GM21717 (cell line): ENCODE data around the gene NRG3.

Experiments
- ATAC-seq: cut with Tn5 transposase; IDR thresholded peaks from one replicate; pipeline ENCODE4 v1.9.1; 2021; ENCODE audit warnings: mild to moderate bottlenecking, moderate library complexity; ENCODE audit not compliant: unreplicated experiment

Gene NRG3

DNA sequence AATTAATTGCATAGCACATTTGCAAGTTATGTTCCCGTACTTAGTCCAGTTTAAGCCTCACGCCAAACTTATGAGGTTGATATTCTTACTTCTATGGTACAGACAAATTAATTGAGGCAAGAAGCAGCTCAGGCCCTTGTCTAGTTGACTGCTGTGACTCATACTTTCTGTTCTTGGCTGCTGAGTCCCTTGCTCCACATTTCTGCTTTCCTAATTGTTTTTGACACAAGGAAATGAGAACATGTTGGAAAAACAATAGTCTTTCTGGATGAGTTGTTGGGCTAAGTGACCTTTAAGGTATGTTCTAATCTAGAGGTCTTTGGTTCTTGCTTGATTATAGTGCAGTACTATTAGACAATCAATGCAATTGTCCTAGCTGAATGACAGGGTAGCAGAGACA lies 331.8 kb downstream of the NRG3 start:
- ATAC-seq = no peak

DNA sequence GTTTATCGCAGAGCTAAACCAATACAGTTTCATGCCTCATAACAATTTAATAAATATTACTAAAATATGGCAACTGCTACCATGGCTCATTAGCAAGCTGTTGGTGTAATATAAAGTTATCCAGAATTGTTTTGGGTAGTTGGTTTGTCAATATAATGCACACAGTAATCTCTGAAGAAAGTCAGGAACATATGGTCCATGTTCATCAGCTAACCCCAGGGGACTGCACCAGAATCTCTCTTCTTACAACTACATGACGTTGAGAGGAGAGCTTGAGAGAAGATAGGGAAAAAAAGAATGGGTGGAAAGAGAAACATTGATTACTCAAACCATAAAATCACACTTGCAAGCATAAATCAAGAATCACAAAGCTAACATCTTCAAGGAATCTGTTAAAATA lies 333.7 kb downstream of the NRG3 start:
- no peak for ATAC-seq

DNA sequence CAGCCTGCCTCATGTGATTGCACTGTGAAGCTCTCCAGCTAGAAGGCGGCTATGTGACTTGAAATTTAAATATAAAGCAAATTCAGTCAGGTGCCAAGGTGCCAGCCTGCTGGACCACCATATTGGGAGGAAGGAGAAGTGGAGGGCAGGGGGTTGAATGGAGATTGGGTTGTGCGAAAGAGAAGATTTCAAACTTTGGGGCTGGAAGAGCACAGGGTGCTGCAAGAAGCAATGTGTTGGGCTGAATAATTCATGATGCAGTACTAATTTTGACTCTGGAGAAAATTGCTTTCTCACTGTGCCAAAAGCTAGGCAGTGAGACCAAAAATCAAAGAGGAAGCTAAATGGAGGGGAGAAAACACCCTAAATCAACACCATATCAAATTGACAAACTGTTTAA lies 335.3 kb downstream of the NRG3 start:
- no peak for ATAC-seq

DNA sequence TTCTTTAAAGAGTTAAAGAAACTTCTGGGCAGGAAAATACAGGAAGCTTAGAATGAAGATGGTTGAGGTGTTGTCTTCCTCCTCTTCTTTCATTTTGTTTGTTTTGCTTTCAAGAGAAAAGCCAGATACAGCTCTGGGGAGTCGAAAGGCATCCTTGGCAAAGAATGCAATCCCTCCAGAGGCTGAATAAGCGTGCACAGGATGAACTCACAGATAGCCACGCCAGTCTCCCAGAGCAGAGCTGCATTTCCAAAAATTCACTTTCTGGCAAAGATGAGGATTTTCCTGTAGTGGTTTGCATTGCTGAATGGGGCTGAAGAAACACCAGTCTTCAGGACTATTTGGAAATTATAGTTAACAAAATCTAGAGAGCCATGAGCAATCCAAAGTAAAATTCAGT lies 336.4 kb downstream of the NRG3 start:
- ATAC-seq = no peak

DNA sequence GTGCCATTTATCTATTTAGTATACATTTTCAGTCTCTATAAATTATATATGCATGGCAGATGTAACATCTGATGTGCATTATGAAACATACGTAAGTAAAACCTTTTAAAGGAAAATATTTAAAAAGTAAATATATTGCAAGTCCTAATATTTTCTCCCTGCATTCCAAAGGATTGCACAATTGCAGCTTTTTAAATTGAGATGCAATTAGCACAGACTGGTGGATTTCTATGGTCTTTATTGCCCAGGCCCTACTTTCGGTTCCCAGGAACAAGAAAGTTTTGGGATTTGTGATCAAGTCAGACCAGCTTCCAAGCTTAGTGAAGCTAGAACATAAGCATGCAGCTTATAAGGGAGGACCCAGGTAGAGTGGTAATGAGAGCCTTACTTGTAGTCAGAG lies 337.8 kb downstream of the NRG3 start:
- ATAC-seq = no peak

DNA sequence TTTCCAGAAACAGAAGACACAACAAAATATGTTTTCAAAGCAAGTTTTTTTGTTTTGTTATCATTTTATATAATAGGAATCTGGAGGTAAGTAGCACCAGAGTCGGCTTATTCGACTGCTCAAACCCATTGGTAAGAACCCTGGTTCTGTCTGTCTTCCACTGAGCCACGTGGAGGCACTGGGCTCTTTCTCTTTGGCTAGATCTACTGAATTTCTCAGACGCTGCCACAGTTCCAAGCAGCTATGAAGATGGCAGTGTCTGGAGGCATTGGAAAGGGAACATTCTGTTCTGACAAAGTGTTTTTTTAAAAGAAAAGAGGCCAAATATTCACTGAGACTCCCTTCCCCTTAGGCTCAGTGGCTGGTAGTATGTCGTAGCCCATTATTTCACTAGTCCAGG lies 338.8 kb downstream of the NRG3 start:
- no peak for ATAC-seq

DNA sequence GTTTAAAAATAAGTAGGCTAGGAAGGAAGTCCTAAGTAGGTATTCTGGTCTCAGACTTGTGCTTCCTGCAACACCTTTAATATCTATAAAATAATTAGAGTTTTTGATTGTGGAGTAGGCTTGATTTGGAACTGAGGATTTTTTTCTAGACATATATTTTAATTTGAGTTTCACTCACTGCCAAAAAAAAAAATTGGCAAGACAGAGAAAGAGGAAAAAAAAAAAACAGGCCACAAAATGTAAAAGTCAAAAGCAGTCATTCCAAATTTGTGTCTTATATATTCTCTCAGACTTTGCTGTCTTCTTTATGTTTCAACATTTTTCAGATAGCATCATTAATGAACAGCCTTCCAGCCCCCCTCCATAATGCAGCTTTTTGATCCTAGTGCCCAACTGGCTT lies 346.1 kb downstream of the NRG3 start:
- no peak for ATAC-seq

DNA sequence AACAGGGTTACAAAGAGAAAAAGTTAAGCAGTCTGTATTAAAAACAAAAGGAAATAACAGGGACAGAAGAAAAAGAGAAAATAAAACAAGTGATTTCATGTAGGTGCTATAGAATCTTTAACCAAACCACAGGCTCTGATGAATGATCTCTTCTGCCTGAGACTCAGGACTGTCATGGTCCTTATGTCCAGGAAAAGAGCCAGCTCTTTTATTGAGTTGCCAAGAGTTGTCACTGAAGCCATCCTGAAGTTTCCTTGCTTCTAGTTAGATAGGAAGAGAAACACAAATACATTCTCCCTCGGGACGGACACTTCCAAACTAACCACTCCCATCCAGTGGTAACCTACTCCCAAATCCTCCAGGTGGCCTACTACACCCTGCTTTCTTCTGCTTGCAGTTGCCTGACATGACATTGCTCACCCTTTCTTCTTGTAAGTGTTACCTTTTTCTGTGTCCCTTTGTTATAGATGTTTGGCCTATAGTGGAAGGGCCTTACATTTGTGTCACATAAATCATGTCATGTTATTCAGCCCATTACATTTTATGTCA lies 346.7 kb downstream of the NRG3 start:
- no peak for ATAC-seq

DNA sequence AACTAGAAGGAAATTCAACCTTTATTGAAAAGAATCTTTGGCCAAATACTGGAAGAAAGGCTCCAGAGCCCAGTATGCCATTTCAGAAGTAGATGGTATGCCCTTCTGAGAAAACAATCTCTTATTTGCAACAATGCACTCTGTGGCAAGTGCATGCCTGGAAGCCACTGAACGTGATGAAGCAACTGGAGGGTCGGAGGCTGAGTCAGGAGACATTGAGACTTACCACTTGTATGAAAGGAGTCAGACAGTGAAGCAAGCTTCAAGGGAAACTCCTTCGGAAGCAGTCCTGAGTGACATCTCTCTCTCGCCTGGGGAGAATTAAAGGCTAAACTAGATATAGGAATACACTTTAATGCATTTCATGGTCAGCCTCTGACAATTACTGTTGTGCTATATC lies 353.7 kb downstream of the NRG3 start:
- no peak for ATAC-seq

DNA sequence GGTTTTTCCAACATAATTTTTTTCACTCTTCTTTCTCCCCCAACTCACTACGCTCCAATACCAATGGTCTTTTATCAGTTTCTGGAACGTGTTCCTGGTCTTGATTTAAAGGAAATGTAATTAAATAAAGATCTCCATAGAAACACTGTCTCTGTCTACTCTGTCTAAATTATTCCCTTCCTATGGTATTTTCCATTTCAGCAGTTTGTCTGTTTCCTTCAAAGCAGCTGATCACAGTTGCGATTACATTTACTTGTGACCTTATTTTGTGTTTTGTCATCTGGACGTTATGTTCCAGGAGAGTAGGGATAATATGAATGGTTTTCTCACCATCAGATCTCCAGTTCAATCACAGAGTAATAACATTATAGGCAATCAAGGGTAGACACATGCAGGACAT lies 359.2 kb downstream of the NRG3 start:
- no peak for ATAC-seq

DNA sequence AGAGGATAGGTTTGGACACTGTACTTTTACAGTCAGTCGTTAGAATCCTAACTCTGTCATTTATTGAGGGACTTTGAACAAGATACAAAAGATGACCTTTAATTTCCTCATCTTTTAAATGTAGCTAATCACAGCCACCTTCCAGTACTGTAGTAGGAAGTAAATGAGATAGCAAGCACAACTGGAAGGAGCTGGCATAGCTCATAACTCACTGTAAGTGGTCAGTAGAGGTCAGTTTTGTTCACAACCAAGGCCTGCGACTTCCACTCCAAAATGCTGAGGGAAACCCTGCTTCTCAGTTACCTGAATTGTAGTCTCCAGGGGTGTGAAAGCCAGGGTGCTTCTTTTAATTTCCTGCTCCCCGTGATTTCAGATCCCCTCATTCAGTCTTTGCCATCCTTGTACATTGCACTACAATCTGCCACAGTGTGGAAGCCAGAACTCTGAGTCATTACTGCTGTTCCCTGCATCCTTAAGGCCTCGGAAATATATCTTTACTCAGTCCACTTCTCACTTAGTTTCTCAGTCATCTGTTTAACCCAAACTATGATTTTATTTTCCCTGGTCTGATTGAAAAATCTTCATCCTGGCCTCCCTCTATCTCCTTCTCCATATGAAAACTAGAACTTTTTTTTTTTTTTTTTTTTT lies 361.2 kb downstream of the NRG3 start:
- no peak for ATAC-seq

DNA sequence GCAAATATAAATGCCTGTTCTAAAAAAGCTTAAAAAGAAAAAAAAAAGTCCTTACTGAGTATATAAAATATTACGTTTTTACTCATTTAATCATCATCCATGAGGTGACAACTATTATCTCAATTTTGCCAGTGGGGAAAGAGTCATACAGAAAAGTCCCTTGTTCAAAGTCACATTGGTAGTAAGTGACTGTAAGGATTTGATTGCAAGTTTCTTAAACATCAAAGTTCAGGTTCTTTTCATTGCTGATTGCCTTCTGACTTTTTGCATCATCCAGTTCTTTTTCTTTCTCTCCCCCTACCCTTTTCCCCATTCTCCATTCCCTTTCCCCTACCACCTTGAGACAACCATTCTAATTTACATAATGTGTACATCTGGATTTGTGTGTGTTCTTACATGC lies 363.3 kb downstream of the NRG3 start:
- ATAC-seq = no peak

DNA sequence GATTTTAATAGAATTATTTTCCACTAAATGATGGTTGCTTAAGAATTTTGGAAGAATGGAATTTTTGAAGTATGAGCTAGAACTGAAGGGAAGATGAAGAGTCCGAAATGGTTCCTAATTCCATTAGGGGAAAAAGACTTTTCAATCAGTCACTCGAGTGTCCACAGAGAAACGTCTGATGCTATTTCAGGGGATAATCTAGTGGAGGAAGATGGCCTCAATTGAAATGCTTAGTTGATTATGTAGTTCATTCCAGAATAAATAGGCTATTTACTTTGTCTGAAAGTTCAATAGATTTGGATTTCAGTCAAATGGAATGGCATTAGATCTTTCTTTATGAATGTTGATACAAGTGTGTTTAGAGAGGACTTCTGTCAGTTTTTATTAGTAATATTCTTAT lies 365.4 kb downstream of the NRG3 start:
- no peak for ATAC-seq

DNA sequence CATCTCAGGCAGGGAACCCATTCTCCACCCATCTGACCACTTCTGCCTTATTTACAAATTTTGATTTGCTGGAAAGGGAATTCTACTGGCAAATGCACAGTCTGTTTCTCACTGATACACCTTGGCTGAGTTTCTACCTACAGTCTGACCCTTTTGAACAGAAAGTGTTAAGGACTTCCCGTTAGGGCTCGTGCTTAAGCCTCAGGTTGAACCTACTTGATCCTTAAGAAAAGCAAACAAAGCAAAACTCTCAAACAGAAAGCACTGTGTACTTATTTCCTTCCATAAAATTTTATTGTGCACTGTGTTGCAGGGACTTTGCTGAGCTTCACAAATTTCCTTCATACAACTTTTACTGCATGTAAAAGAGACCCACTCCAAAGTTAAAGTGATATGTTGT lies 367.8 kb downstream of the NRG3 start:
- no peak for ATAC-seq

DNA sequence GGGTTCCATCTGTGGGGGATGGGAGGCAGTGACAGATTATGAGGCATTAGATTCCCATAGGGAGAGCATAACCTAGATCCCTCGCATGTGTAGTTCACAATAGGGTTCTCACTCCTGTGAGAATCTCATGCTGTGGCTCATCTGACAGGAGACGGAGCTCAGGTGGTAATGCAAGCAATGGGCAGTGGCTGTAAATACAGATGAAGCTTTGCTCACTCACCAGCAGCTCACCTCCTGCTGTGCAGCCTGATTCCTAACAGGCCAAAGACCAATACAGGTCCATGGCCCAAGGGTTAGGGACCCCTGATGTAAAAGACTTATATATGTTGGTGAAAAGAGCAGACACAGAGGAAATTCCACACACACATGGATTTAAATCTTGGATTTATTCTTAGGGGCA lies 370.2 kb downstream of the NRG3 start:
- ATAC-seq = no peak

DNA sequence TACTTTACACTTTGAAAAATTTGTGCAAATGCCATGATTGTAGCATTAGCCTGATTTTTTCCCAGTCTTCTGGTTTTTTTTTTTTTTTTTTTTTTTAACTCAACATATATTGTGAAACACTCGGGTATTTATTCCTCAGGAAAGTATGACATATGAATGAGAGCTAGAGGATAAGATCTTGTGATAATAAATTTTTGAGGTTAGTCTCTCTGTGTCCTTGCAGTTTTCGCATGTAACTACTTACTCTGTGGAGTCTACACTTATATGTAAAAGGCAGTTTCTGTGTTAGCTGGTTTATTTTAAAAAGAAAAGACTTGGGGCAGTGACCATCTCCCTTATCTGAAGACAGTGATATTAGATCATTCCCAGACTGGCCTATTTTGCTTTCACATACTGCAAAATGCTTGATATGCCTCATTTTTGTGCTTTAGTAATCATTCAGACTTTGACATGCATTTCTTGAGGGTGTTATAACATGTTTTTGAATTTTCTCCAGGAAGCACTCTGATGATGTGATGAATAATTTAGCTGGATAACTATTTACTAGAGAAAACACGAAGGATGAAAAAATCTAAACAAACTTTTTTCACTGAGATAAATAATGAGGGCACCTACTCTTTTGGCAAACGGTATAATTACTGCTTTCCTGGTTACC lies 371.0 kb downstream of the NRG3 start:
- no peak for ATAC-seq

DNA sequence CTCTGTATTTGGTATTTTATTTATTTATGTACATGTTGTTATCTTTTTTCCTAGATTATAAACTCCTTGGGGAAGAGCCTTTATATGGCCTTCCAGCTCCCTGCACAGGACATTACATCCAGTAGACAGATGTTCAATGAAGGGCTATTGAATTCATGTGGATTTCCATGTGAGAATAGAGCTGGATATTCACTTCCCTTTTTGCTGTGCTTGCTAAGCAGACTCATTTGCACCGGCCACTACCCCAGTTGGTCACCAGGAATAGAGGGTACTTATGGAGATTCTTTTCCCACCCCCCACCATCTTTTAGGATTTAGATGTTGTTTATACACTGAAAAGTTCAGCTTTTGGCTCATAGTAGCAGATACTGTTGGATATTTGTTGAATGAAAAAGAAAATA lies 374.1 kb downstream of the NRG3 start:
- no peak for ATAC-seq

DNA sequence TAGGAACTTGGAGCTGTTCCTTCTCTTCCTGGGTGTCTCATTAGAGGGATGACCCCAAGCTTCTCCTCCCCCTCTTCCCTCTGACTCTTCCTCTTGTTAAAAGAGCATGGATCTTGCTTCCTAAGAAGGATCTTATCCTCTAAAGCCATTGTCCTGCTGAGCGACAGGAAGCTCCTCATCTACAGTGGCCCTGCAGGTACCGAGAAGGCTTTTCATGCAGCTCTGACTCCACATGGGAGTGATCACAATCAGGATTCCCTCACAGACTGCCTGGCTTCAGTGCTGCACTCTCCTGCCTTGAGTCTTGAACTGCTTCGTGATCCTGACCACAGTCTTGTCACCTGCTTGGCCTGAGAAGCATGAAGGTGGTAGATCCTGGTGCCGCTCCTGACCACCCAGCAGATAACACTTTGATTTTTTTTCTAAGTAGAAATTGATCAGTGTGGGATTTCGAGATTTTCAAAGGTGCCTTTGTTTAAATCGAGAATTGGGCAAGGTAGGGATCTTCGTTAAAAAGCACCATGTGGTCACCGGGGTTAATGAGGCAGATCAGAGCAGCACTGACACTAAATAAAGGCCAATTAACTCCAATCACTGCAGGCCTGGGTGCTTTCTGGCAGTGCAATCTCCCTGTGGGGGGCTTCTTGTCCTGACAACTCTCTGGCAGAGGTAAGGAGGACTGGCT lies 376.4 kb downstream of the NRG3 start:
- no peak for ATAC-seq

DNA sequence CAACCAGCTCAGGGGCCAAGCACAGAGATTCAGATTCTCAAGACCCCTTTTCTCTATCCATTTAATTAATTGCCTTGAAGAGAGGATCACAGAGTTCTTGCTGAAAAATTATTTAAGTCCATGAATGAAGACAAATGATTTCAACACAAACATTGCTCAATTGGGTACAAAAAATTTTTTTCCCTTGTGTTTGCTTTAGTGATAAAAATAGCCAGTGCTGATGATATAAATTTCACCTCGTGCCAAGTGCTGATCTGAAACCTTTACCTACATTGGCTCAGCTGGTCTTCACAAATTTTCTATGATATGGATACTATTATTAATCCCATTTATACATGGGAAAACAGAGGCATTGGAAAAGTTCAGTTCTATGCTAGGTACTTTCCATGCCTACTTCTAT lies 377.1 kb downstream of the NRG3 start:
- ATAC-seq = no peak

DNA sequence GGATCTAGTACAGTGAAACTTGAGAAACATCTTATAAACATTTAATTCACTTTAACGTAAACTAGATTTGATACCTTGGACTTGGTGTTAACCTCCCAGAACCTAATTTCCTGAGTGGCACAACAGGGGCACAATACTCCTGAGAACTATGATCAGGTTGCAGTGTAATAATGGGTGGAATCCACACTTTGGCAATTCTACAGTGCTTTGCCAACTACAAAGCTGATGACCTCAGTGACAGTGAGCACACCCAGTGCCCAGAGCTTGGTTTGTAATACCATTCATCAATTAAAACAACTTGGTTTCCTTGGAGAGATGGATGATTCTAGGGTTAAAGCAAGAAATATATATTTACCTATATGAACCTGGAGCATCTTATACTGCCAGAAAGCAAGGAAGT lies 379.2 kb downstream of the NRG3 start:
- ATAC-seq = no peak

DNA sequence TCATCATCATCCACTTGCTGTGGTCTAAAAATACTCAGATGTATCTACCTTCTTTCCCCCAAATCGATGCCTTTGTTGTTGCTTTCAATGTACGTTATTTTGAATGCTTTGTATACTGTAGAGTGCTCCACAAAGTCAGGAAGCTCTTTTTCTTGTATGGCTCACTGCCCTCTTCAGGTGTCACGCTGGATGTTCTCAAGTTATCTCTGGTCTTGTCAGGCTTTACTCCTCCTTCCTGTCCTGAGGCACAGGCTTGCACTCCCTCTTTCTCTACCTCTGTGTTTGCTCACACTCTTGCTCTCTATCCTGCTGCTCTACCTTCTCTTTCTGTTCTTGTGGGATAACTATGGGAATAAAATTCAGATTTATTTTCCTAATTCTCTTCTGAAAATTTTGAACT lies 381.3 kb downstream of the NRG3 start:
- no peak for ATAC-seq

DNA sequence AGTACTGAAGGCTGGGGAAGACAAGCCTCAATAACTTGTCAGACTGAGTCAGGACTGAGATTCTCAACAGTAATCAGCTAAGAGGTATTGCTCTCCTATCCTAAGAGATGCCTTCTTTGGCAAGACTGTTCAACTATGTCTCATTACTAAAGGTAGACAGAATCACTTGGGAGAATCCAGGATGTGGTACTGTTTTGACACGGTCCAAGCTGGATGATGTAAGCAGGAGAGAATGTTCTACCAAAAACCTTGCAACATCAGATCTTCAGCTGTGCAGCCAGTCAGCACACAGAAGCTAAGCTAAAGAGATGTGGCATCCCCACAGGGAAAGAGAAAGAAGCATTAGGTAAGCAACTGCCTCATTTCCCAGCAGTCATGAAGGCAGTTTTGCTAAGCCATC lies 391.4 kb downstream of the NRG3 start:
- ATAC-seq = no peak
